ENCODE data around the gene NDOR1.

Gene NDOR1

GRCh38 chr9:137216188-137216965 lies 10.9 kb downstream of the NDOR1 start:
- in situ Hi-C loops (cut with MboI; ENCODE audit: low pct_unique_long_range_greater_than_20kb, low sequenced_read_pairs) = no loop called here
- no peak for DNase-seq

- in situ Hi-C loops (cut with MboI; ENCODE audit: low pct_unique_long_range_greater_than_20kb, low sequenced_read_pairs) = no loop called here
- DNase-seq = no peak
Measured at GRCh38 chr9:137217276-137218211, 12.0 kb downstream of the NDOR1 start.

- in situ Hi-C loops (cut with MboI; ENCODE audit: low pct_unique_long_range_greater_than_20kb, low sequenced_read_pairs) = no loop called here
- DNase-seq = no peak
Measured at GRCh38 chr9:137218212-137218753, 12.8 kb downstream of the NDOR1 start.

- in situ Hi-C loops (cut with MboI; ENCODE audit: low pct_unique_long_range_greater_than_20kb, low sequenced_read_pairs) = no loop called here
Measured at GRCh38 chr9:137218754-137219271, 13.3 kb downstream of the NDOR1 start.

GRCh38 chr9:137219757-137220316 lies 14.3 kb downstream of the NDOR1 start:
- no peak for DNase-seq
- in situ Hi-C loops (cut with MboI; ENCODE audit: low pct_unique_long_range_greater_than_20kb, low sequenced_read_pairs) = no loop called here

More at GRCh38 chr9:137218754-137219271, 13.3 kb downstream of the NDOR1 start:
- no peak for DNase-seq

GRCh38 chr9:137220317-137221094 lies 15.0 kb downstream of the NDOR1 start:
- no peak for DNase-seq

GRCh38 chr9:137221095-137221505 lies 15.6 kb downstream of the NDOR1 start:
- in situ Hi-C loops (cut with MboI; ENCODE audit: low pct_unique_long_range_greater_than_20kb, low sequenced_read_pairs) = no loop called here
- no peak for DNase-seq

More at GRCh38 chr9:137220317-137221094, 15.0 kb downstream of the NDOR1 start:
- in situ Hi-C loops (cut with MboI; ENCODE audit: low pct_unique_long_range_greater_than_20kb, low sequenced_read_pairs) = no loop called here

- in situ Hi-C loops (cut with MboI; ENCODE audit: low pct_unique_long_range_greater_than_20kb, low sequenced_read_pairs) = no loop called here
- no peak for DNase-seq
Measured at GRCh38 chr9:137221506-137222111, 16.1 kb downstream of the NDOR1 start.

- in situ Hi-C loops (cut with MboI; ENCODE audit: low pct_unique_long_range_greater_than_20kb, low sequenced_read_pairs) = no loop called here
Measured at GRCh38 chr9:137222190-137223077, 16.9 kb downstream of the NDOR1 start, which contains the start of gene RNF208. TSS of gene RNF208 (minus strand) at chr9:137222240. CDS start at chr9:137221212, 1,028 bp downstream.

GRCh38 chr9:137223078-137223970 lies 17.8 kb downstream of the NDOR1 start:
- peak; percentile 96 for DNase-seq
- in situ Hi-C loops (cut with MboI; ENCODE audit: low pct_unique_long_range_greater_than_20kb, low sequenced_read_pairs) = no loop called here

More at GRCh38 chr9:137222190-137223077, 16.9 kb downstream of the NDOR1 start, which contains the start of gene RNF208:
- no peak for DNase-seq

GRCh38 chr9:137224830-137225694 lies 19.6 kb downstream of the NDOR1 start, which contains the start of gene CYSRT1:
TSS of gene CYSRT1 (plus strand) at chr9:137225174. CDS start at chr9:137225622, 448 bp downstream.
- in situ Hi-C loops (cut with MboI; ENCODE audit: low pct_unique_long_range_greater_than_20kb, low sequenced_read_pairs) = no loop called here
- no peak for DNase-seq

GRCh38 chr9:137225699-137226331 lies 20.3 kb downstream of the NDOR1 start:
- DNase-seq = no peak
- in situ Hi-C loops (cut with MboI; ENCODE audit: low pct_unique_long_range_greater_than_20kb, low sequenced_read_pairs) = no loop called here

GRCh38 chr9:137226338-137227053 lies 21.0 kb downstream of the NDOR1 start:
- no peak for DNase-seq
- in situ Hi-C loops (cut with MboI; ENCODE audit: low pct_unique_long_range_greater_than_20kb, low sequenced_read_pairs) = no loop called here
